Diencephalon (tissue), 1 donor: Measurements from ENCODE around the gene CD55. TPM values are rescaled to one million over a fixed set of nuclear protein-coding genes. Genes with fewer than 3 reads are reported as not detected.

Experiments used
- total RNA-seq: library from RNA; depleted of rRNA; stranded (reverse); fragments of >200 nt; gene quantifications from one replicate; pipeline ENCODE4 v1.2.3, GENCODE V29; 2014

The CD55 gene
- 10.4 TPM for total RNA-seq

DNA sequence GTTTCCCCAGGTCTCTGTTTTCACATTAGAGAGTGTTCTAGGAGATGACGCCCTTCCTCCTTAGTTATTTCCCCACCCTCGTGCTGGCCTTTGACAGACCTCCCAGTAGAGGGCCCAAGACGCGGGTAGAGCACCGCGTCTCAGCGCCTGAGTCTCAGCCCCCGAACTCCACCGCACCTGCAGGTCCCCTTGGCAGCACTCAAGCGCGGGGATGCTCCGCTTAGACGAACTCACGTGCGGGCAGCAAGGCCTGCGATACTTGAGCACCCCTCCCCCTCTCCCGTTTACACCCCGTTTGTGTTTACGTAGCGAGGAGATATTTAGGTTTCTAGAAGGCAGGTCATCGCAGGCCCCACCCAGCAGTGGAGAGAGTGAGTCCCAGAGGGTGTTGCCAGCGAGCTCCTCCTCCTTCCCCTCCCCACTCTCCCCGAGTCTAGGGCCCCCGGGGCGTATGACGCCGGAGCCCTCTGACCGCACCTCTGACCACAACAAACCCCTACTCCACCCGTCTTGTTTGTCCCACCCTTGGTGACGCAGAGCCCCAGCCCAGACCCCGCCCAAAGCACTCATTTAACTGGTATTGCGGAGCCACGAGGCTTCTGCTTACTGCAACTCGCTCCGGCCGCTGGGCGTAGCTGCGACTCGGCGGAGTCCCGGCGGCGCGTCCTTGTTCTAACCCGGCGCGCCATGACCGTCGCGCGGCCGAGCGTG, at the start of gene CD55:
TSS of gene CD55 (plus strand) at position 600 of the 711 bp plus-strand sequence. CDS start at position 688, 88 bp downstream.

Other genes starting within 250 kb of the CD55 start
- not detected for gene C4BPB, start 232.8 kb upstream of the CD55 start, total RNA-seq
- not detected for gene C4BPA, start 217.4 kb upstream of the CD55 start, total RNA-seq
- gene CR2, start 132.7 kb downstream of the CD55 start, total RNA-seq: not detected
- gene CR1, start 174.5 kb downstream of the CD55 start, total RNA-seq: 0.46 TPM